GM21381 (cell line): ENCODE results near the gene RMND1.

Source experiments
- ATAC-seq: cut with Tn5 transposase; IDR thresholded peaks from one replicate; pipeline ENCODE4 v1.9.1; 2021; ENCODE audit warnings: mild to moderate bottlenecking, moderate library complexity; ENCODE audit not compliant: unreplicated experiment

Gene RMND1, protein sequence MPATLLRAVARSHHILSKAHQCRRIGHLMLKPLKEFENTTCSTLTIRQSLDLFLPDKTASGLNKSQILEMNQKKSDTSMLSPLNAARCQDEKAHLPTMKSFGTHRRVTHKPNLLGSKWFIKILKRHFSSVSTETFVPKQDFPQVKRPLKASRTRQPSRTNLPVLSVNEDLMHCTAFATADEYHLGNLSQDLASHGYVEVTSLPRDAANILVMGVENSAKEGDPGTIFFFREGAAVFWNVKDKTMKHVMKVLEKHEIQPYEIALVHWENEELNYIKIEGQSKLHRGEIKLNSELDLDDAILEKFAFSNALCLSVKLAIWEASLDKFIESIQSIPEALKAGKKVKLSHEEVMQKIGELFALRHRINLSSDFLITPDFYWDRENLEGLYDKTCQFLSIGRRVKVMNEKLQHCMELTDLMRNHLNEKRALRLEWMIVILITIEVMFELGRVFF

DNA sequence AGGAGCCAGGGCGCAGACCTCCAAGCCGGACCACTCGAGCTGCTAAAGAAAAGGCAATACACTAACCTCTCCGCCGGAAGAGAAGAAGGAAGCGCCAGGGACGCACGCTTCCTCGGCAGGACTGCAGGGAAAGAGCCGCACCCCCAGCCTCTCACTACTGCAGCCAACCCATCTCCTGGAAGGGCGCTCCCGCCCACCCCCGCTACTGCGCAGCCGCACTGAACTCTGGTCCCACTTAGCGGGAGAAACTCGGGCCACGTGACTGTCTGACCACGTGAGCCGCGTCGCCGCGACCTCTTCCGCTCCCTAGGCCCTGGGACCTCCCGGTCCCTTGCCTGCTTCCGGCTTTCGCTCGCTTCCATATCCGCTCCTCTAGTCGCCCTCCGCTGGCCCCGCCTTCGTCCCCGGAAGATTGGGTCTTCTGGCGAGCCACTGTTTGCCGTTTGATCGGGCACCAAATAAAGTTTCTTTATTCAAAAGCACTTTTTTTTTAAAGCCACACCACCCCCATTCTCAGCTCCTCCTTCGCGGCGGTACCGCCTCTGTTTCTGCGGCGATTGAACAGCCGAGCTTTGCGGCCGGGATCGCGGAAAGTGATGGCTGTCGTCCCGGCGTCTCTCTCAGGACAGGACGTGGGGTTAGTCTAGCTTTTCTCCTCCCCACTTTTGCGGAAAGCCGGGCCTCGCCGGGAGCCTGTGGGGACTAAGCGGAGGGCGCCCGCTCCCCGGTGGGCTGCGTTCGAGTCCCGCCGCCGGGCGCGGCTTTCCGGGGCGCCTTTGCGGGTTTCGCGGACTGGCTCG, at the start of gene RMND1:
Gene RMND1 (minus strand): TSS at position 177 of the 800 bp plus-strand sequence. CDS start 6,315 bp downstream, outside the sequence.
- peak; percentile 97 for ATAC-seq

DNA sequence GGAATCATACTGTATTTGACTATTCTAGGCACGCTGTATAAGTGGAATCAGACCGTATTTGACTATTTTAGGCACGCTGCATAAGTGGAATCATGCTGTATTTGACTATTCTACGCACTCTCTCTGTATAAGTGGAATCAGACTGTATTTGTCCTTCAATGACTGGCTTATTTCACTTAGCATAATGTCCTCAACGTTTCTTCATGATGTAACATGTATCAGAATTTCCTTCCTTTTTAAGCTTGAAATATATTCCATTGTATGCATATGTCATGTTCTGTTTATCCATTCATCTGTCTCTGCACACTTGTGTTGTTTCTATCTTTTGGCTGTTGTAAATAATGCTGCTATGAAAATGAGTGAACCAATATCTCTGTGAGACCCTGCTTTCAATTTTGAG, 47.6 kb upstream of the RMND1 start:
- ATAC-seq: no peak

DNA sequence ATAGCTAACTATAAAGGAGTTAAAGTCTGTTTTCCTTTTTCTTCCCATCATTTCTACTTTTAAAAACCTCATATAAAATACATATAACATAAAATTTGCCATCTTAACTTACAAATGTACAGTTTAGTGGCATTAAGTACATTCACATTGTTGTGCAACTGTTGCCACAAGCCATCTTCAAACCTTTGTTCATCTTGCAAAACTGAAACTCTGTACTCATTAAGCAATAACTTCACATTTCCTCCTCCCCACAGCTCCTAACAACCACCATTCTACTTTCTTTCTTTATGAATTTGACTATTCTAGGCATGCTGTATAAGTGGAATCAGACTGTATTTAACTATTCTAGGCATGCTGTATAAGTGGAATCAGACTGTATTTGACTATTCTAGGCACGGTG, 46.4 kb upstream of the RMND1 start:
- ATAC-seq: peak; percentile 79

DNA sequence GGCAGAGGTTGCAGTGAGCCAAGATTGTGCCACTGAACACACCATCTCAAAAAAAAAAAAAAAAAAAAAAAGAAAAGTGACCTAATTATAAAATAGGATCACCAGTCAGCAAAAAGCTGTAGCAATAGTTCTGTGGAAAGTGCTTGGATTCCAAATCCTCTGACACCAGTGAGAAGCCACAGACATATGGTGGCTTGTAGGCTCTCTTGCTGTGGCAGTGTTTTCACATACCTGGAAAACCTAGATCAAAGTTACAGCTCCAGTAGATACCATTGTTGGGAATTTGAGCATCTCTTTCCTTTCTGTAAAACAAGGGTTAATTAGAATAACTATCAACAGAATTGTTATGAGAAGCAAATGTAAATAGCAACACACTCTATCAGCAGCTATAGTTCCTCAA, 46.0 kb upstream of the RMND1 start:
- ATAC-seq: peak; percentile 39

DNA sequence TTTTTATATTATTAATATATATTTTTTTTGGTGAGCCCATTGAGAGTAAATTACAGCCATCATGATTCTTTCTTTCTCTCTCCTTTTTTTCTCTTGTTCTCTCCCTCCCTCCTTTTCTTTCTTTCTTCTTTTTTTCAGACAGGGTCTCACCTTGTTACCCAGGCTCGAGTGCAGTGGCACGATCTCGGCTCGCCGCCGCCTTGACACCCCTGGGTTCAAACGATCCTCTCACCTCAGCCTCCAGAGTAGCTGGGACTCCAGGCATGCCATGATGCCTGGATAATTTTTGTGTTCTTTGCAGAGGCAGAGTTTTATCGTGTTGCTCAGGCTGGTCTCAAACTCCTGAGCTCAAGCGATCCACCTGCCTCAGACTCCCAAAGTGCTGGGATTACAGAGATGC, 43.5 kb upstream of the RMND1 start:
- ATAC-seq: no peak

DNA sequence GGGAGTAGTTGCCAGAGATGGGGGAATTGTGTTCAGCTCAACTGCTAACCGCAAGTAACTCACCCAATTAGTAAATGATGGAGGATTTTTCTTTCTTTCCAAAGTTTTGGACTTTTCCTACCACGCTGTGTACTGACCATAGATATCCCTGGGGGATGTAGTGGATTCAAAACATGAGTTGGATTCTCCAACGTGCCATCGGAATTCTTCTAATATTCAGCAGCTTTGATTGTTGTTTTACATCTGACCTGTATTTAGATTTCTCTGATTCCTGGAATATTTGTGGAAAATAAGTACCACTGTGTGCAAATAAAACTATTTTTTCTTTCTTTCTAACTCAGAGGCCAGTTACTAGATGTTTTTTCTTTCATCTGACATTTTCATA, 43.0 kb upstream of the RMND1 start:
- no peak for ATAC-seq

DNA sequence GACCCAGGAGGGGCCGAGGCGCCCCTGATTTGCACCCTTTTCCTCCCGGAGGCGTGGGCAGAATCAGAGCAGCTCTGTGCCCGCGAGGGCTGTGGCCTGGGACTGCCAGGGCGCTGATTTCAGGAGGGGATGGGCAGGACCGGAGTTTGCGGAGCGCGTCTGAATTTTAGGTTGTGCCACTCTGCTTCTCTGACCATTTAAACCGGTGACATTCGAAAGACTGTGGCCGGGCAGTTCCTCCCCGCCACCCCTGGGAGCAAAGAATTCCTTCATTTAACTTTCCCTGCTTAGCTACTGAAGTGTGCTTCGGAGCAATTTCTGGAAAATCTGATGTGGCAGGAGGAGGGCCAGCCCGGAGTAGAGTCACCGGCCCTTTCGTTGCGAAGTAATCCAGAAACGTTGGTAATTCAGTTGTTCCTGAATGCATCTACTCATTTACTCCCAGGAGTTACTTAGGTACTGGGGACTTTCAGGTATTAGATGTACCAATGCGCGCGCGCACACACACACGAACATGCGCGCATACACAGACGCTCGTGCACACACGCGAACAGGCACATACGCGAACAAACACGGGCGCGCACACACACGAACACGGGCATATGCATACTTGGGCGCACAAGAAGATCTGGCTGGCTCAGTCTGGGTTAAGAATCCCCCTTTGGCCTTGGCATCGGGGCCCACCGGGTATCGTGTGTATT, 42.5 kb upstream of the RMND1 start:
- no peak for ATAC-seq

DNA sequence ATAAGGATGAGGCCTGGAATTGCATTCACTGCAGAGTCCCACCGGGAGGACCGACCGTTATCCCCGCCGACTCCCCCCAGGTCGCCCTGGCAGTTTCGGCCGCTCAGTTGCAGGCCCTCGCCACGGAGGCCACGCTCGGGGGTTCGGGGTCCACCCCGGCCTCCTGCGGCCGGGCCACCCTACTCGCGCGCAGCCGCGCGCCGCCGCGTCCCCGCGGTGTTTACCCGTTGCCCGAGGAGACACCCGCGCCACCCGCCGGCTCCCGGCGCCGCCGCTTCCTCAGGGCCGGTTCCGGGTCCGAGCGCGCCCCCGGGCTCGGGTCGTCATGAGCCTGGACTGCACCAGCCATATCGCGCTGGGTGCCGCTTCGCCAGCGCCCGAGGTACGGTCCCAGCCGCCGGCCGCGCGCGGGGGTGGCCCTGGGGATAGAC, 41.9 kb upstream of the RMND1 start, which contains the start of gene CCDC170:
Gene CCDC170 (plus strand): TSS at position 214 of the 431 bp plus-strand sequence. CDS start 112 bp downstream, at position 326.
- ATAC-seq: no peak

DNA sequence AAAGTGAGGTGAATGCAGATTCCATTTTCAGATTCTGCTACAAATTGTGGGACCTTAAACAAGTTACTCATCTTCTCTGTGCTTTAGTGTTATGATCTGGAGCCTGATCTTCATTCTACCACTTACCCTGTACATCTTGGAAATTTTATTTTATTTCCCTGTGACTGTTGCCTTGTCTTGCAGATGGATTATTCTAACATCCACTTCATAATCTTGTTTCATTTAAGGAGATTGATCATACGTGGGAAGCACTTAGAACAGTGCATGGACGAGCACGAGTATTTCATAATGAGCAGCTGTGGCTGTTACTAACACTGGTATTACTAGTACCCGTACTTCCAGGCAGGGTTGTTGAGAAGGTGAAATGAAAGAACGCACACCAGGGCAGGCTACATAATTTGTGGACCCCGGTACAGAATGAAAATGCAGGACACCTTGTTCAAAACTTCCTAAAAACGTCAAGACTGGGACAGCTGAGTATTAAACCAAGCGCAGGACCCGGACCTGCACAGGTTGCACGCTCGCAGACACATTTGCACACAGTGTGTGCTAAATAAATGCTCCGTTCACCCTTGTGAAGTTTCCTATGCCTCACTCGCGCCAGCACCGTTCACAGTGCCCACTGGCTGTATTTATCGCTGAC, 41.4 kb upstream of the RMND1 start:
- no peak for ATAC-seq

DNA sequence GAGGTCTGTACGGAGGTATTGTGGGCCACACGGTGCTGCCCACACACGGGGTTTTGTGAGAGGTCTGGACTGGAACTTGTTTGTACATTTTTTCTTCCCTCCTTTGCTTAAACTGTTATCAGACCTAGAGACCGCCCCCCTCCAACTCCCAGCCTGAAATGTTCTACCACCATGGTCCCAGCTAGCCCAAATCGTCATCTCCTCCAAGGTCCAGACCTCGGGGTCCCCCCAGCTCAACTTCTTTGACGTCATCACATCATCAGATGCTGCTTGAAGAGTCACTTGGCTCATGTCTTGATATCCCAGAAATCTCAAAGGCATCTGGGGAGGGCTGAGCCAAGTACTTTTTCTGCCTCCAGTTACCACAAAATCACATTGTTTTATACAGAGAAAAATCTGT, 39.1 kb upstream of the RMND1 start:
- ATAC-seq: no peak

DNA sequence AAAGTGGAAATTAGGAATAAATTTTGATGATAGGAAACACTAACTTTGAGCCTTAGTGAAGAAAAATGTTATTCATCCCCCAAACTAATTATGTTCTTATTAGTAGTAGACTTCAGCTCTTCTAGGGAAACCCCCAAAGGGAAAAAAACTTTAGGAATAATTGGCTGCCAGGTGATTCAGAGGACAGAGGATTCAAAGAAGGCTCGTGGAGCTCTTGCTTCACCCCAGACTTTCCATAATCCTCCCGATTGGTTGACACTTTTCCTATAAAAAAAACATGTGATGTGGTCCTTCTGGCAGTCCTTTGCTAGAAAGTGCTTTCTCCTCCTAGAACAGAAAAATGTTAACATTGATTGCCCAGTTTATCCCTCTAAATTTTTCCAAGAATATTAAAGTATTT, 36.3 kb upstream of the RMND1 start:
- ATAC-seq: no peak

DNA sequence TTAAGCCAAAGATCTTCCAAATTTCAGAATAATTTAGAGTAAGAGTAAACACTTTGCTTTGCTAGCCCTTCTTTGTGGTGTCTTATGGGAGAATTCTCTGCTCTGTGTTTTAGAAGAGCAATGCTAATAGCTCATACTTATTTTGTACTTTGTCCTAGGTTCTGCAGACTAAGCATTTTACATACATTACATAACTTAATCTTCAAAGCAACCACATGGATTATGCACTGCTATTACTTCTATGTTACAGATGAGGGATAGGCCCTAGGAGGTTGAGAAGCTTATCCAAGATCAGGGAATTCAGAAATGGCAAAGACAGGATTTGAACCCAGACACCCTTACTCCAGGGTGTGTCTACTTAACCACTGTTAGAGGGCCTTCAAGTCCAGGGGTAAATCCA, 32.1 kb upstream of the RMND1 start:
- ATAC-seq: no peak

DNA sequence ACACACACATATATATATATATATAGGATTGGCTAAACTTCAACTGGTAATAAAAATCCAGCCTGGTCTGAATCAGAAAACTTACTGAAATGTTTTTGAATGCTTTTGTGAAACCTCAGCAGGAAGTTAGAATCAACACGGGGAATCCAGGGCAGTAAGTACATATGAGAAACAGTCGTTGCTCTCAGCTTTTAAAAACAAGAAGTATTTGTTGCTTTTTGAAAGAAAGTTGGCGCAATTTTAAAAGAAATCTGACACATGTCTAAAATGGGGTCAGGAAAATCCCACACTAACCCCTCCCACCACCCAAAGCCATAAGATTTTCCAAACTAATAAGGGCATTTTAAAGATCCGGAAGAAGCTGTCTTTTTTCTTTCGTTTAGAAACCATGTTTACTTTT, 30.4 kb upstream of the RMND1 start:
- ATAC-seq: no peak

DNA sequence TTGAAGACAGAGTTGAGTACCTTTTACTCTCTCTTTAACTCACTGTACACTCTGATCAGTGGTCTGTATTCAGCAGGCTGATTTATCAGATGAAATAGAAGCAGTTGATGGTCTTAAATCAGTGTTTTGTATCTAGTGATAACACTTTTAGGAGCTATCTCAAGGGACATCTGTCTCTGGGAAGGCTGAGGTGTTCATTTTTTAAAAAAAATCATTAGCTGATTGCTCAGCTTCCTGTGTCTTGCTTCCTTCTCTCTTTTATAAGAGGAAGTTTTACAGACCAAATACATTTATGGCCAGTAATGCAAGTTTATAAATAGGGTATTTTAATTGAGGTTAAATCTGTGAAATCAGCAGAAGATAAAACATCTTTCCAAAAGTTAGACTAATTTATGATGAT, 29.9 kb upstream of the RMND1 start:
- no peak for ATAC-seq

DNA sequence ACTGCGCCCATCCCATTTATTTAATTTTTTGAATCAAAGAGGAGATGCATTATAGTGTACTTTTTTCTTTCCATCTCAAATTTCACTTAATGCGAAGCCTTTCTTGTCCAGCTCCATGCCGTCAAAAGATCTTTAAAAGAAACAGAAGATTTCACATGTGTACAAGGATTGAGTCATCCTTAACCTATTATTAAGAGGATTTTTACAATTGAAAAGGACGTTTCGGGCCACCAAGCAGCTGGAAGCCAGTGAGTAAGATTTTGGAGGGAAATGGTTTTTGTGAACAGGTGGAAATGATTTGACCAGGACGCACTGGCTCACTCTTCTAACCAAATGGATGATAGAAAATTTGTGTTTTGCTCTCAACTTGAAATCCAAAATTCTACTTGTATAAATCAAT, 26.7 kb upstream of the RMND1 start:
- no peak for ATAC-seq

DNA sequence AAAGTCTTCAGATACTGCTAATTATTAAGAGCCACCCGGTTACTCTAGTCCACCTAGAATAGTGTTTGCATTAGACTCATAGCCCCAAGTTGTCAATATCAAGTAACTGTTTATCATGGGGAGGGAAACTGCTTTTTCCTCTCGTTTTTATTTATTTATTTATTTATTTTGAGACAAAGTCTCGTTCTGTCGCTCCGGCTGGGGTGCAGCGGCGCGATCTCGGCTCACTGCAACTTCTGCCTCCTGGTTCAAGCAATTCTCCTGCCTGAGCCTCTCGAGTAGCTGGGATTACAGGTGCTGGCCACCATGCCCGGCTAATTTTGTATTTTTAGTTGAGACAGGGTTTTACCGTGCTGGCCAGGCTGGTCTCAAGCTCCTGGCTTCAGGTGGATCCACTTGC, 25.8 kb upstream of the RMND1 start:
- ATAC-seq: no peak

DNA sequence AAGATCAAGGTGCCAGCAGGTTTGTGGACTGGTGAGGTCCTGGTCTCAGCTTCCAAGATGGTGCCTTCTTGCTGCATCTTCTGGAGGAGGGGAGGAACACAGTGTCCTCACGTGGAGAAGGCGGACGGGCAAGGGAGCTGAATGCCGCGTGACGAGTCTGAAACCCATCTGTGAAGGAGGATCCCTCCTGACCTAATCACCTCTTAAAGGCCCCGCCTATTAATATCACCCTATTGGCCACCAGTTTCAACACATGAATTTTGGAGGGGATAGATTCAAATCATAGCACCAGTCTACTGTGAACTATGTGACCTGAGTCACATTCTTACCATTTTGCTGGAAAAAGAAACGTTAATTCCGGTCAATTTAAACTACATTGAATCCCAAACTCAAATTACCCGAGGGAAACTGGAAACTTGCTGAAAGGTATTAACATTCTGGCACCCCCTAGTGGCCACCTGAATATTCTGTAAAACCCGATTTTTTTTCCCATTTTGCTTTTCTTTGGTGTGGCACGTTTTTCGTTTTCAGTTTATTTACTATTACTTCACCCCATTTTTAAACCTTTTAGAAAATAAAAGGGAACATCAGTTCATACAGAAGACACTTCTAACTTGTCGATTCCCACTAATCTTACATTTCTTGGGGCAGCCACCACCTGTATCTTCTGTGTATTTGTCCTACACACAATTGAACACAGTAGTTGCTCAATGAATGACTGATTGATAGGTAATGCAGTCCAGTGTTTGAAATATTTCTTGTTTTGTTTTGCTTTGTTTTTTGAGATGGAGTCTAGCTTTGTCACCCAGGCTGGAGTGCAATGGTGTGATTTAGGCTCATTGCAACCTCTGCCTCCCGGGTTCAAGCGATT, 24.0 kb upstream of the RMND1 start:
- ATAC-seq: peak; percentile 54

DNA sequence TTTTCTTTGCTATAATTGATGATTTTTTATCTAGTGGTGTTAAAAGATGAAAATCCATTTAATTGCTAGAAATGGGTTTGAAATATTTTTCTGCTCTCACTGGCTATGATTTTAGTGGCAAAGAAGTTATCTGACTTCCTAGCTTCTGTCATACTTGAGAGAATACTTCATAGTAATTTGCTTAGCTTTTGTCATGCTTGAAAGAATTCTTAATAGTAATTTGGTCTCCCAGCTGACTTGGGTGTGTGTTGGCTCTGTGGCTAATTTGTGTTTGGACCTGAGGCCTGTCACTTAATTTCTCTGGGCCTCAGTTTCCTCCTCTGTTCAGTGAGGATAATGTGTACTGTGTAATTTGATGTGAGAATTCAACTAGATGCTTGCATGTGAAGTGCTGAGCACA, 12.8 kb upstream of the RMND1 start:
- no peak for ATAC-seq

DNA sequence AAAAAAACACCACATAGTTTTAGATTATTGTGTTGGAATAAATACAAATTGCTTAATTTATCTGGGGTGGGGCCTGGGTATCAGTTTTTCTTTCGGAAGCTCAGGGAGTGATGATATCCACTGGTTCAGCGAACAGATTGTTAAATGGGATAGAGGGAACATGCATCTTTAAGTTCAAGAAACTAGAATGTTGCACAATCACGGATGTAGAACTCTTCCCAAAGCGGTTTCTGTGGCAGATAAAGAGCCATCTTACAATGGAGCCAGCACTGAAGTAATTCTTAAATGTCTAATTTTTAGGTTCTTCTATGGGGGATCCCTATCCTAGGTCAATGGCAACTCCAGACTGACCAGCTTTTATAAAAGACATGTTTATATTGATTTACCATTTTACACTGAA, 9.7 kb upstream of the RMND1 start:
- no peak for ATAC-seq
